Mammary epithelial cell (primary cell): ENCODE measurements around the gene HCN1.

Experiments used
- CTCF ChIP-seq, 2 donors: IDR thresholded peaks in 1 of 2; conservative IDR thresholded peaks in 1 of 2; 2 replicates each; pipeline ENCODE4 v1.5.1; 2011 to 2012; ENCODE audit warnings: inconsistent platforms in 2 of 2, low read length in 2 of 2, mild to moderate bottlenecking in 2 of 2, control low read depth in 1 of 2, low read depth in 1 of 2; ENCODE audit not compliant: insufficient read depth in 1 of 2; ENCODE audit errors: extremely low read depth in 1 of 2
- EZH2 ChIP-seq: IDR thresholded peaks from 2 replicates; pipeline ENCODE4 v1.6.1; 2012; ENCODE audit warnings: low read length, inconsistent platforms, borderline replicate concordance

DNA sequence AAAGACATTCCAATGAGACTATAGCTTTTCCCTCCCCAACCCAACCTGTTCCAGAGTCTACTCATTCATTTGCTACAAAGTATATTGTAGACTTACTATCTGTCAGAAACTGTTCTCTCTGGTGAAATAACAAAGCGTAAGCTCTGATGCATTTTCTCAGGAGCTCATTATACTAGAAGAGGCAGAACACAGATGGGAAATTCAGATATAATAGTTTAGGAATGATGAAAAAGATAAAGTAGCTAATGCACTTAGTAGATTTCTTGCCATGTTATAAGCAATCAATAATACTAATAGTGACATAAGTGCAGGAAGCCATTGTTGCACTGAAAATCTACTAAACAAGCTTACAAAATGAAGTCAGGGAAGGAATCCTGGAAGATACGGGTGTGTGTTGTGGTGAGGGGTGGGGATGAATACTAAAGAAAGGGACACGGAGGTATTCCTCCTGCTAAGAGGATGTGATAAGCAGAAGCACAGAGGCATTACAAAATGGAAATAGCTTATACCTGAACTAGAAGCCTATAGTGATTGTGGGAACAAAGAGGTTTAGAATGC lies 78.2 kb downstream of the HCN1 start:
- TF ChIP-seq CTCF (conservative IDR thresholded peaks at IDR 0.05 in 1 of 2, IDR thresholded peaks at IDR 0.05 in 1 of 2; ENCODE audit: extremely low read depth in 1 of 2, insufficient read depth in 1 of 2, low read depth in 1 of 2, low read length in 2 of 2) = no peak
- no peak for TF ChIP-seq EZH2
